Mesendoderm (in vitro differentiated cells): ENCODE results near the gene CTDNEP1.

Experiments used
- DNase-seq: peaks from one replicate; pipeline ENCODE4 v3.0.0; 2013
- H2AK5ac ChIP-seq: 2 replicates; pipeline ENCODE4 v1.6.1; 2013; ENCODE audit warnings: low read length, inconsistent platforms
- H2BK120ac ChIP-seq: 2 replicates; pipeline ENCODE4 v1.6.1; 2013; ENCODE audit warnings: low read depth, mild to moderate bottlenecking, low read length, moderate library complexity, mixed read lengths
- H2BK15ac ChIP-seq: replicated peaks from 2 replicates; pipeline ENCODE4 v1.6.1; 2013; ENCODE audit warnings: low read depth, mild to moderate bottlenecking, moderate library complexity
- H2BK5ac ChIP-seq: 2 replicates; pipeline ENCODE4 v1.6.1; 2013; ENCODE audit warnings: low read length, inconsistent platforms
- H3K18ac ChIP-seq: 2 replicates; pipeline ENCODE4 v1.6.1; 2013; ENCODE audit warnings: mild to moderate bottlenecking, low read length, mixed read lengths
- H3K23ac ChIP-seq: one replicate; pipeline ENCODE4 v1.6.1; 2013; ENCODE audit warnings: low read length
- H3K27ac ChIP-seq: 2 replicates; pipeline ENCODE4 v1.5.1; 2013; ENCODE audit warnings: low read depth, mild to moderate bottlenecking, inconsistent platforms, low read length, moderate library complexity
- H3K27me3 ChIP-seq: 2 replicates; pipeline ENCODE4 v1.6.1; 2013; ENCODE audit warnings: low read length, control low read depth, mild to moderate bottlenecking, inconsistent platforms; ENCODE audit not compliant: insufficient read depth, poor library complexity
- H3K36me3 ChIP-seq: 2 replicates; pipeline ENCODE4 v1.6.1; 2013; ENCODE audit warnings: low read length, inconsistent platforms; ENCODE audit not compliant: control insufficient read depth, insufficient read depth
- H3K4ac ChIP-seq: one replicate; pipeline ENCODE4 v1.6.1; 2013; ENCODE audit warnings: low read depth, mild to moderate bottlenecking, low read length, moderate library complexity
- H3K4me1 ChIP-seq: 2 replicates; pipeline ENCODE4 v1.6.1; 2013; ENCODE audit warnings: low read depth, low read length, inconsistent platforms; ENCODE audit not compliant: control insufficient read depth
- H3K4me2 ChIP-seq: 2 replicates; pipeline ENCODE4 v1.6.1; 2013; ENCODE audit warnings: low read length
- H3K4me3 ChIP-seq: 2 replicates; pipeline ENCODE4 v1.5.1; 2013; ENCODE audit warnings: mild to moderate bottlenecking, low read length
- H3K56ac ChIP-seq: one replicate; pipeline ENCODE4 v1.6.1; 2013; ENCODE audit warnings: low read length
- H3K79me1 ChIP-seq: 2 replicates; pipeline ENCODE4 v1.6.1; 2013; ENCODE audit warnings: low read length, inconsistent platforms
- H3K79me2 ChIP-seq: 2 replicates; pipeline ENCODE4 v1.6.1; 2013; ENCODE audit warnings: mild to moderate bottlenecking, low read length; ENCODE audit not compliant: control insufficient read depth, insufficient read depth
- H3K9ac ChIP-seq: 2 replicates; pipeline ENCODE4 v1.6.1; 2013; ENCODE audit warnings: low read length, inconsistent platforms
- H4K5ac ChIP-seq: one replicate; pipeline ENCODE4 v1.6.1; 2013; ENCODE audit warnings: low read length
- H4K8ac ChIP-seq: one replicate; pipeline ENCODE4 v1.6.1; 2013; ENCODE audit warnings: low read depth, mild to moderate bottlenecking, control low read depth, low read length, moderate library complexity
- WGBS: extraction: QIAGEN DNeasy Blood & Tissue Kit; methylation state at CpG from one replicate; pipeline ENCODE4 v1.1.7; 2013; ENCODE audit warnings: low lambda C conversion rate, missing lambda C conversion rate; ENCODE audit not compliant: insufficient coverage; ENCODE audit errors: extremely low coverage; 5-methylcytosine and 5-hydroxymethylcytosine counted together

Gene CTDNEP1

GRCh38 chr17:7259555-7259889 lies 8.0 kb upstream of the CTDNEP1 start:
- H2AK5ac ChIP-seq, result no peak overlapping the region
- H3K4me1 ChIP-seq, result peaks cover 5% of the 10 kb centered on the region
- H3K56ac ChIP-seq, result no peak overlapping the region
- no peak overlapping the region for H3K4me3 ChIP-seq
- H3K36me3 ChIP-seq, result peaks cover 4% of the 10 kb centered on the region
- DNase-seq, result no peak
- H3K18ac ChIP-seq, result no peak overlapping the region
- H2BK120ac ChIP-seq, result no peak overlapping the region
- H3K79me1 ChIP-seq, result peaks cover 11% of the 10 kb centered on the region
- no peak overlapping the region for H2BK5ac ChIP-seq
- no peak overlapping the region for H4K8ac ChIP-seq
- H3K27ac ChIP-seq, result no peak overlapping the region
- H3K4me2 ChIP-seq, result no peak overlapping the region
- no peaks in the 10 kb centered on the region for H3K27me3 ChIP-seq
- no peak overlapping the region for H3K4ac ChIP-seq
- no CpG with 5 or more reads among the region's 6 CpGs for WGBS
- no peak overlapping the region for H3K9ac ChIP-seq
- no peak overlapping the region for H3K23ac ChIP-seq
- peaks cover 25% of the 10 kb centered on the region for H3K79me2 ChIP-seq
- no peak overlapping the region for H2BK15ac ChIP-seq
- H4K5ac ChIP-seq, result no peak overlapping the region

GRCh38 chr17:7258731-7259554 lies 7.4 kb upstream of the CTDNEP1 start:
- Histone ChIP-seq H3K27ac (no peak overlapping the region), H2BK120ac (no peak overlapping the region), H3K79me2 (peaks cover 25% of the 10 kb centered on the region), H2BK5ac (no peak overlapping the region), H3K4me1 (peaks cover 5% of the 10 kb centered on the region), H3K4ac (no peak overlapping the region), H3K4me2 (no peak overlapping the region), H3K4me3 (no peak overlapping the region), H3K18ac (no peak overlapping the region), H3K27me3 (no peaks in the 10 kb centered on the region), H2BK15ac (no peak overlapping the region), H3K23ac (no peak overlapping the region), H3K79me1 (peaks cover 11% of the 10 kb centered on the region), H3K56ac (no peak overlapping the region), H3K9ac (no peak overlapping the region), H3K36me3 (peaks cover 4% of the 10 kb centered on the region), H2AK5ac (no peak overlapping the region), H4K8ac (no peak overlapping the region), H4K5ac (no peak overlapping the region)
- DNase-seq, result no peak
- no CpG with 5 or more reads among the region's 7 CpGs for WGBS

GRCh38 chr17:7256766-7257456 lies 5.4 kb upstream of the CTDNEP1 start:
- Histone ChIP-seq H3K4me2 (no peak overlapping the region), H2BK15ac (no peak overlapping the region), H3K27me3 (no peaks in the 10 kb centered on the region), H3K4ac (no peak overlapping the region), H3K9ac (no peak overlapping the region), H4K8ac (no peak overlapping the region), H3K23ac (no peak overlapping the region), H3K4me3 (no peak overlapping the region), H4K5ac (no peak overlapping the region), H3K79me2 (peaks cover 30% of the 10 kb centered on the region), H3K79me1 (peaks cover 11% of the 10 kb centered on the region), H3K18ac (no peak overlapping the region), H3K27ac (no peak overlapping the region), H3K36me3 (peaks cover 4% of the 10 kb centered on the region), H3K4me1 (peaks cover 5% of the 10 kb centered on the region), H3K56ac (no peak overlapping the region), H2BK120ac (no peak overlapping the region), H2AK5ac (no peak overlapping the region), H2BK5ac (no peak overlapping the region)
- no CpG with 5 or more reads among the region's 8 CpGs for WGBS
- DNase-seq, result no peak

- H3K36me3 ChIP-seq, result peaks cover 4% of the 10 kb centered on the region
- no peak overlapping the region for H4K8ac ChIP-seq
- H3K9ac ChIP-seq, result no peak overlapping the region
- no peak overlapping the region for H2BK15ac ChIP-seq
- peak overlapping the region; percentile 46 for H3K56ac ChIP-seq
- H2BK5ac ChIP-seq, result no peak overlapping the region
- H3K4me1 ChIP-seq, result peaks cover 3% of the 10 kb centered on the region
- no peak overlapping the region for H3K4me3 ChIP-seq
- H3K27ac ChIP-seq, result no peak overlapping the region
- DNase-seq, result no peak
- peaks cover 4% of the 10 kb centered on the region for H3K79me1 ChIP-seq
- H2AK5ac ChIP-seq, result no peak overlapping the region
- H3K79me2 ChIP-seq, result peaks cover 29% of the 10 kb centered on the region
- H3K4me2 ChIP-seq, result no peak overlapping the region
- no peak overlapping the region for H3K18ac ChIP-seq
- H2BK120ac ChIP-seq, result no peak overlapping the region
- no CpG with 5 or more reads among the region's 4 CpGs for WGBS
- no peak overlapping the region for H3K23ac ChIP-seq
- no peak overlapping the region for H3K4ac ChIP-seq
- H4K5ac ChIP-seq, result no peak overlapping the region
- H3K27me3 ChIP-seq, result no peaks in the 10 kb centered on the region
These were observed 3.0 kb upstream of the CTDNEP1 start for GRCh38 chr17:7254511-7254910.

GRCh38 chr17:7253082-7253481 lies 1.5 kb upstream of the CTDNEP1 start:
- H2AK5ac ChIP-seq, result no peak overlapping the region
- no peak overlapping the region for H3K4ac ChIP-seq
- DNase-seq, result no peak
- H3K4me3 ChIP-seq, result no peak overlapping the region
- peaks cover 38% of the 10 kb centered on the region for H3K79me2 ChIP-seq
- H4K5ac ChIP-seq, result no peak overlapping the region
- no peaks in the 10 kb centered on the region for H3K27me3 ChIP-seq
- H4K8ac ChIP-seq, result no peak overlapping the region
- H3K4me2 ChIP-seq, result no peak overlapping the region
- no peak overlapping the region for H2BK15ac ChIP-seq
- H3K9ac ChIP-seq, result peak overlapping the region; percentile 89
- peaks cover 2% of the 10 kb centered on the region for H3K36me3 ChIP-seq
- H3K27ac ChIP-seq, result no peak overlapping the region
- no peak overlapping the region for H2BK5ac ChIP-seq
- peaks cover 9% of the 10 kb centered on the region for H3K79me1 ChIP-seq
- no peak overlapping the region for H2BK120ac ChIP-seq
- H3K23ac ChIP-seq, result no peak overlapping the region
- H3K18ac ChIP-seq, result no peak overlapping the region
- WGBS, result no CpG with 5 or more reads among the region's 5 CpGs
- H3K56ac ChIP-seq, result peak overlapping the region; percentile 96
- peaks cover 3% of the 10 kb centered on the region for H3K4me1 ChIP-seq
